GM19397 (cell line): ENCODE results near the gene RAMACL.
"Not testable (repeated sequence)": the region's sequence is repeated elsewhere in the genome, so short reads cannot be mapped to it uniquely, and the experiment has no call there.

Experiments used
- ATAC-seq: cut with Tn5 transposase; IDR thresholded peaks from one replicate; pipeline ENCODE4 v1.9.1; 2021; ENCODE audit warnings: mild to moderate bottlenecking, moderate library complexity; ENCODE audit not compliant: unreplicated experiment

The RAMACL gene

DNA sequence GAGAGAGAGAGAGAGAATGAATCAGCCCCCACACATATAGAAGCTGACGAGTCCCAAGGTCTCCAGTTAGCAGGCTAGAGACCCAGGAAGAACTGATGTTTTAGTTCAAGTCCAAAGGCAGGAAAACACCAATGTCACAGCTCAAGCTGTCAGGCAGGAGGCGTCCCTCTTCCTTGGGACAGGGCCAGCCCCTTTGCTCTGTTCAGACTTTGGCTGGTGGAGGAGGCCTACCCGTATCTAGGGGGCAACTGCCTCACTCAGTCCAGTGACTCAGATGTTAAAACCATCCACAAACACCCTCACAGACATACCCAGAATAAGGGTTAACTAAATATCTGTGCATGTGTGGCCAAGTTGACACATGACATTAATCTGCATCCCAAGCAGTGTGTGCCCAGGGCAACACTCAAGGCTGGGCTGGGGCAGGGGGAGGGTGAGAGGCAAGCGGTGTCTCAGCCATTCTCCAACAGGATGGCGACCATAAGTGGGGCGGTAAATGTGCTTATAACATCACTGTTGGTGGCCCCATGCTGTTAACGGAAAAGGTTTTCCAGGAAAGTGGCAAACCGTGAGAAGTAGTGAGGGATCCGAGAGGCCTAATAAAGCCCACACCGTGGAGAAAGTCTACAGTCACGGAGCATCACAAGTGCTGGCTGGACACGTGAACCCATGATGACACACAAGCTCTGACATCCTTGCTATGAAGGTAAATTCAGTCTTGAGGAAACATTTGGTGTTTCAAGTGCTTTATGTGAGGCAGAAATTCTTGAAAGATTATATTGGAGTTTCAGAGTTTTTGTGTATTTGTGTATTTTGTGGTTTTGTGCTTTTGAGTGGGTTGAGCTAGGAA is 28.1 kb downstream of the RAMACL start:
- ATAC-seq, result no peak

DNA sequence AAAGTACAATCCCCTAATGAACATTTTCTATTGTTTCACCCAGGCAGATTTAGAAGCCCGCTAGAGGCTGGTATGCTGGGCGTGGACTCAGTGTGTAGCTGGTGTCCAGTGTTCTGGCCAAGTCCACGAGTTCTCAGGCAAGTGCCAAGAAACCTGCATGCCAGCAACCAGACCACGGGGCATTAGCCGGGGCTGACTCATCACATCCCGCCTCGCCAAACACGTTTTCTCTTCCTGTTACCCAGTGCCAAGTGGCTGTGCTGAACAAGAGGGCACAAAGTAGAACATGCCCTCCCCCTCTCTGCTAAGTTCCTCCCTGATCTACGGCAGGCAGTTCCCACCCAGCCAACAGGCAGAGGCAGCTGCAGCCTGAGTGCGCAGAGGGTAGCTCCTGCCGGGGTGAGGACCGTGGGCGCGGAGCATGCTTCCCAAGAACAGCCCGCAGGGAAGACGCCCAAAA is 29.6 kb downstream of the RAMACL start:
- no peak for ATAC-seq

DNA sequence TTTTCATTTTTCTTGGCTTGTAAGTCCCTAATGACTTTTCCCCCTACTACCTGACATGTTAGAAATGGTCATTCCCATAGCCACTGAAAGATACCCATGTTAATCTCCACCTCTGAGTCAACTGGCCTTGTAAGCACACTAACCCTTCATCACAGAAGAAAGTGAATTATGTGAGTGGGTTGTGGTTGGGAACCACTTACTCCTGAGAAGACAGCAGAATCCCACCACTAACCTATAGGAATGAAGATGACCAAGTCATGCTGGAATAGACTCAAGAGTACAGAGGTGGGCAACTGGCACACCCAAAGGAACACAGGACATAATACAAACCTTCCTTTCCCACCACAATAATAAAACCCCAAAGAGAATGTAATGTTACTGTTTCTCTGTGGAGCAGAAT is 30.1 kb downstream of the RAMACL start:
- no peak for ATAC-seq

DNA sequence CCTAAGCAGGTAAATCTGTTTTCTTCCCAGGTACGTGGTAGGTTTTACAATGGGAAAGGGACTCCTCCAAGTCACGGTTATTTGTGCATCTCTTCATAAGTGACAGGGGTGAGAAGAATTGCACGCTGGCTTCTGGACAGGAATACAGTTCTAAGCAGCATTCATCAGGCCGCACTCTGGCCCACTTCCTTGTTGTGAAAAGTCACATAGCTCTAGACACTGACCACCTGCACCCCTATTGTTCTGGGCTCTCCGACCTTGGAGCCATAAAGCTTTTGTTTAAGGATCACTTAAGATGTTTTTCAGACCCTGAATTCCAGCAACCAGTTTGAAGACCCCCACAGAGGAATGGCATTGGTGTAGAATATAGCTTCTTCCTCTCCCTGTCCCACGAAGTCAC is 31.4 kb downstream of the RAMACL start:
- no peak for ATAC-seq

DNA sequence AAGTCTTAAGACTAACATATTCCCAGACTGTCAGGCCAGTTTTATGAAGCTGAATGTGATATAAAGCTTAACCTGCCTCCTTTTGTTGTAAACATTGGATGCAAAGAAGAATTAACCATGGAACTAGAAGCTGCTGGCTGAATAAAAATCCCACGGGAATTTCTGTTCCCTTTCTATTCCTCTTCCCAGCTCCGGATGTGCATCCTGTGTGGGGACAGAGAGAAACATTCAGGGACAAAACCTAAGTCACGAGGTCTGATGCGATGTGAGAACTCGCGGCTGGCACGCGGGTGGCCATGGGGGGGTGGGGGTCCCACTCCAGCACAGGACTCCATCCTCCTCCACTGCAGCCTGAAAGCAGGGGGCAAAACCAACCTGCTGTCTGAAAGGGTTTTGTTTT is 32.2 kb downstream of the RAMACL start:
- no peak for ATAC-seq

DNA sequence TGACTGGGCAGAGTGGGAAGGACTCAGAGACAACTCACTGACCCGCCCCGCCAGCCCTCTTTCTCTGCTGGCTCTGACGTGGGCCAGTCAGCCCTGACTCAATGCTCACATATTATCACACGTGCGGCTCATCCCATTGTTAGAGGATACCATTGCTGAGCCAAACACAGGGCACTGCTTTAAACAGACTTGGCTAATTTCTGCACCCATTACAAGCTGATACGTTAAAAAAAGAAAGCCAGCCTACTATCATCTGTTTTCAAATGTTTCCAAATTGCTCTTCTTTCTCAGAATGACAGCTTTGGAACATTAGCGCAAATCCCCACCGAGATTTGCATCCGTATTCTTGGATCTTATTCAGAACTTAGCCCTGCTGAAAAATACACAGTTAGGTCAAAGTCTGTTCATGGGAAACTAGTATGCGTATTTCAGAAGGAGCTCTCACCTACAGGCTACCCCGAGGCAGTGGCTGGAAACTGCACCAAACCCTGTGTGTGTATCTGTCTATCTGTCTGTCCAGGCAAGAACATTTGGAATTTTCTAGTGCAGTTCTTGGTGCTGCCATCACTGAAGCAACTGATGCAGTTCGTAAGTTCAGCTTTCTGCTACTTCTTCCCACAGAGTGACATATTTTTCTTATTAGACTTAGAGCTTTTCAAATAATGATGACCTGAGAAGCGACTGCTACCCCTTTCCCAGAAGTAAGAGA is 32.8 kb downstream of the RAMACL start:
- no peak for ATAC-seq

DNA sequence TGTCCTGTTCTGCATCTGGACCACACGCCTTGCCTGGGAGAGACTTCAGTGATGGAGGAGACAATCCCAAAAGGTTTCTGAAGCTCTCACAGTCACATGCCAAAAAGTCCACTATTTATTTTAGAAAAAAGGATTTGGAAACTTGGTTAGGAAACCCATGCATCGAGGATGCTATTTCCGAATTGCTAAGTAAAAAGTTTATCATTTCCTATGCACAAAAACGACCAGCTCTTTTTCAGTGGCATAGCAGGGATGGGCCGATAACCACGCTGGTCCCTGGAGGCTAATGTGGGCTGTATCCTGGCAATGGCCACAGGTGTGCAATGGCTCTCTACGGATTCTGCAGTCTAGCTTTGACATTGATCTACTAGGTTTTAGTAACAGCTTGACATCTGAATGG is 33.9 kb downstream of the RAMACL start:
- no peak for ATAC-seq

DNA sequence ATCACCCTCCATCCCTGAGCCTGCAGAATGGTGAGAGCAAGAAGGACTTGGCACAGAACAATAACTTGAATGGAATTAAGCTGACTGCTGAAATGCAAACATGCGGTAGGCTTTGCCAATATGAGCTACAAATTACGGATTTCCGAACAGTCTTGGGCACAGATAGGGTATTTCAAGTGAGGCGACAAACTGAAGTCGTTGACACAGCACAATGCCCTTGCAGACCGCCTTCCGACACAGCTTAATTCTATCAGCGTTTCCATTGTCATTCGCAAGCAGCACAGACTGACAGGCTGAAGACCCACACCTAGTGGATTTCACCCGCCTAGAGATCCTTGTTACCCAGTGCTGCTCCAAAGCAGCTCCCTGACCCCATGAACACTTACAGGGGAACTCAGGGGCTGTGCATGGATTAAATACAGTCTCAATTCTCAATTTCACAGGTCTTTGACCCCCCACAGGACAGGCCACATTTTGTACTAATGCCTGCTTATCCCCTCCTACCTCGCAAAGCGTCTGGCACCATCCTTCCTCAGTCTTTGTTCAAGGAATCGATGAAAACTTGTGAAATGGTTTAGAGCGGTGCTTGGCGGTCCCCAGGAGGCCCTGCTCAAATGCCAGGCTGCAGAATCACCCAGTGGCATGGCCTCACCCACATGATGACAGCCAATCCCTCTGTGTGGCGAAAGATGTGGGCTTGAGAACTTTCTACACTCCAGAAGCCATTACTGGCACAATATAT is 34.6 kb downstream of the RAMACL start:
- ATAC-seq, result no peak

DNA sequence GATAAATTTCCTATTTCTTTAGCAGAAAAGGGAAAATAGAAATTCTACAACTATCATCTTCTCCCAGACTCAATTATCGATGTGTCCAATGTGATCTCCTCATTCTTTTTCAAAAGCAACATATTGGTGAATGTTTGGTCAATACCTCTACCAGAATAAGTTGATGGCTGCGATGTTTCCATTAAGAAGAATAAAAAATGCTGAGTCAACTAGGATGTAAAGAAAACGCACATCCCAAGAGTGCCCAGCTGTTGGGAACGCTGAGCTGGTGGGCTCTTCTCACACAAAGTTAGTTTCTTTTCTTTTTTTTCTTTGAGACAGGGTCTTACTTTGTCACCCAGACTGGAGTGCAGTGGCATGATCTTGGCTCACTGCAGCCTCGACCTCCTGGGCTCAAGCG is 39.8 kb downstream of the RAMACL start:
- no peak for ATAC-seq

DNA sequence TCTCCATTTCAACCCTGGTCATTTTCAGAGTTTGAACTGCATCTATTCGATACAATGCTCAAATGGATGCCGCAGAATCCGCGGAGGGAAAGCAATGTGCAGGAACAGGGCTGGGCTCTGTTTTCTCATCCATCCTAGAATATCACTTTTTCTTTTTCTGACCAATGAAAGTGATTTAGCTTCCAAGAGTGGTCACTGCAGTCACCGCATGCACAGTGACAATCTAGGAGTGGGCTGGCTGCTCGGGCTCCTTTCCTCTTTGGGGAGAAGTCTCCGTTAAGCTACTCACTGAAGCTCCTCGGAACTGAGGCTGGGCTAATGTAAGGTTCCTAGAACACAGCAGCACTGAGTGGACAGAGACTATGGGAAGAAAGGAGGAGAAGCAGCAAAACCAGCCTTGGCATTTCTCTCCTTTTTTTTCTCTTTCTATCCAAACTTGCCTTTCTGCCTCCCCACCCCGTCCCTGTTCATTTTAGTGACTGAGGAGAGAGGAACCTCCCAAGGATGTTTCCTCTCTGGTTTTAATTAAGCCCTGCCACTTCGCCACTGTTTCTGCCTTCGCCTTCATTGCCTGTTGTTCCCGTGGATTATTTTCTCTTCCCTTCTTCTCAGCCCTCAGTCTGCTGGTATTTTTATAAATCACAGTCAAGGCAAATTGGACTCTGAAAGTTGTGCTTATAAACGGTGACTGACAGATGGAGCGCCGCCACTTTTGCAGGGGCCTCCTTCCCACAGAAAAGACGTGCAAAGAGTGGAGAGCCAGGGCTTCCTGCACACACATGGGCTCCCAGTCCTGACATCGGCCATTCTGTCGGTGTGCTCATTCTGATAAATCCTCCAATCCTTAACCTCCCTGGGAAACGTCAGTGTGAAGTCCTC is 41.1 kb downstream of the RAMACL start:
- no peak for ATAC-seq

DNA sequence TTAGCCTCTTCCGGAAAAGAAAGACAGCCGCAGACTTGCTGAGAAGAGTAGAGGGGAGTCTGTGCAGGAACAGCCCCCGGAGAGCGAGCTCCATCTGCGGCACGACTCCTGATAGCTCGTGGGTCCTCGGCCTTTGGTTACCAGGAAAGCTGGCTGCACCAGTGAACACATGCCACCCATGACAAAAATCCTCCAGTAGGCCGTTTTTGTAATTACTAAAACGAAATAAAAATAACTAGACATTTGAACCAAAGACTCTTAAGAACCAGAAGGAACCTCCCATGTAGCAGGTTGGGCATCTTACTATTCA is 42.2 kb downstream of the RAMACL start:
- ATAC-seq, result no peak

DNA sequence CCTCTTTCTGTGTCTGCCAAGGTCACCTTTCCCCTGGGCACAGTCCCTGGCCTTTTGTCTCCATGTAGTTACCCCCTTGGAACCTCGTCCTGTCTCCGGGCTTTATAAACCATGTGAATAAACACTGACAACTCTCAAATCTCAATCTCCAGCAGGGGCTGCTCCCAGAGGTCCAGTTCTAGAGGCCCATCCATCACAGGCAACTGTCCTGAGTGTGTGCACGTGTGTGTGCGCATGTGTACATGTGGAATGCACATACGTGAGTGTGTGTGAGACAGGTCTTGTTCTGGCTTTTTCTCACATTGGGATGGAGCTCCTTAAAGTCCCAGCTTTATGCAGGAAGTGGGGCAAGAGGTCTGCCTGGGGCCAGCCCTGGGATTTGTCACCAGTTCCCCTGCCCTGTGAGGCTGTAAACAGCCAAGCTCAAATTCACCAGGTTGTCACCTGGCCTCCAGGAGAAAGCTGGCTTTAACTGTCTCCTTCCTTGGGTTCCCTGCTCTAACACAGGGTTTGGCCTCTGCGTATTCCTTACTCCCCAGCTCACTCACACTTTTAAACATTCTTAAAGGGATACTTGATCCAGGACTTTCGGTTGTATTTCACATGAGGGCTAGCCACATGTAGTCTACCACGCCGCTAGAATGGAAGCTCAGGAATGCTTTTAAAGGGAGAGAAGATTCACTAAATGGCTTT is 42.7 kb downstream of the RAMACL start:
- ATAC-seq, result no peak

DNA sequence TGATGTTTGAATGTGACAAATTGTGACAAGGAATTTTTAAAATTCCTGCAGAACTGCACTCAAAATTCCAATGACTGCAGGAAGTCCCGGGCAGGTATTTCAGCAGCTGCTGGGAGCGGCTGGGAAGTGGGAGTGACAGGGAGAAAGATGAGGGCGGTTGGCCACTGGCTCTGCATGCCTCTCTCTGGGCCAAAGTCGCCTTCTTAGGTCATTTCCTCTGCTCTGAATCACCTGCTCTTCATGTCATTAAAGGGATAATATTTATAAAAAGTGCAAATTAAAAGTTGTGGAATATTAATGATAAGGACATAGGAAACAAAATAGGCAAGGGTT is 43.9 kb downstream of the RAMACL start:
- ATAC-seq, result no peak

DNA sequence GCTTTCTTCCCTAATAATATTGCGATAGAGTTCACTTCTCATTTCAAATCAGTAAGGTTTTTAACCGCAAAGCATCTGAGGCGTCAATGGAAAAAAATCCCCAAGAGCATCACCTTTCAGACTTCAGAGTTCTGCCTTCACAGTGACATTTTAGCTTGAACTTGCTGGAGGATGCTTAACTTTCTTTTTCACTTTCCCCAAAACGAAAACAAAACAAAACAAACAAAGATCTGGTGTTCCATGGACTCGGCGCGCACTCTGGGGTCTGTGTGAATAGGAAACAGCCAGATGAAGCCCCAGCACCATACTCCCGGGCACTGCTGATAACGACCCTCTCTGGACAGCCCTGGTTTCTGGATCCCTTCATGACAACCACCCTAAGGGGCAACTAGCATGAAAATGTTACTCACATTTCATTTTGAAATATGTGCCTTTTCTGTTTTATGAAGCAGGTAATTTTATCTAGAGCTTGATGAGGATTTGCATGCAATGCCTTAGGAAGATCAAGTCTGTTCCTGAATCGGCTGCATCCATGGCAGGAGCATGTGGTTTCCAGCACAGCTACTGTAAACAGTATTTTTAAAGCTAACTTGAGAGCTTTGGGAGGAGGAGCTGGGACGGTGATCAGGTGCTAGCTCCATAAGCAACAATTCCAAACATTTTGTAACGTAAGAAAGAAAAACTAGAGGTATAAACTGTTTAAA is 44.5 kb downstream of the RAMACL start:
- ATAC-seq, result no peak

DNA sequence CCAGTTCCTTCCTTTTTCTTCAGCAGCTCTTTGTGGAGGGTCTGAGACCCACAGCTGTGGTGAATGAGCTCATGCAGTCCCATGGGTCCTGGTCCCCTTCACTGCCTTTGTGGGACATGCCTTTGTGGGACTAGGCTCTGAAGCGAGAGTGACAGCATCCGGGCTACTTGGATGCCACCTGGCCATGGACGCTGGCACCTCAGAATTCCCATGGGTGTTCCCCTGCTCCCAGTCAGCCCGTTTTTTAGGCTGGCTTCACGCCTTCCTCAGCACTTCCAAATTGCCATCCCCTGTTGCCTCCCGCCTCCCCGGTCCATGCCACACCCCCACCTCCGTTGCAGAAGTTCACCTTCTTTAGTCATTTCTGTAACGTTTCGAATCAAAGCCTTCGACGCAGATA is 45.1 kb downstream of the RAMACL start:
- no peak for ATAC-seq

DNA sequence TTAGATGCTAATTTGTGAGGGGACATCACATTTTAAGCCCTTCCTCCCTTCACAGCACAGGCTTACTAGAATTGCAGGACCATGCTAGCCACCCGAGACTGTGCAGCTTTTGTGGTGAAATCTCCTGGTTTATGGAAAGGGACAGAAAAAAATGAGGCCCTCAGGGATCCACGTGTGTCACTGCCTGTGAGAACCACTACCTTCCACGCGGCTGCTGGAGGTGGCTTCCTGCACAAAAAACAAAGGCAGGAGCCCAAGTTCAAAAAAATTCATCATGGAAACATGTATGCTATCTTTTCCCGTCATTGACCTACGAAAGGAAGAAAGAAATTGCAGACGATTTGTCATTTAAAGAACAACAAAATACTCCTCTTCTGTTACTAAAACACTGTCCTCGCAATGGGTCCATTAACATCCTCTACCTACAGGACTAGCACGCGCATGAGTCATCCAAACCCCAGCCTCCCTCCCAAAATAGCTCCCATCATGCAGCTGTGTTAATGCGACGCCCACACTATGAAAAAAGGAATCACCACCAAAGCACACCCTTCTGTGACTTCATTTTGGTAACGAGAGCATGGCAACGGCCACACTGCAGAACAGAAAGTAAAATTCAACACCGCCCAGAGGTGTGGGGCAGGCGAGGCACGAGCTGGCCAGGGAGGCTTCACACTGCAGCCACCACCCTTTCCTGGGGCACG is 45.7 kb downstream of the RAMACL start:
- no peak for ATAC-seq

DNA sequence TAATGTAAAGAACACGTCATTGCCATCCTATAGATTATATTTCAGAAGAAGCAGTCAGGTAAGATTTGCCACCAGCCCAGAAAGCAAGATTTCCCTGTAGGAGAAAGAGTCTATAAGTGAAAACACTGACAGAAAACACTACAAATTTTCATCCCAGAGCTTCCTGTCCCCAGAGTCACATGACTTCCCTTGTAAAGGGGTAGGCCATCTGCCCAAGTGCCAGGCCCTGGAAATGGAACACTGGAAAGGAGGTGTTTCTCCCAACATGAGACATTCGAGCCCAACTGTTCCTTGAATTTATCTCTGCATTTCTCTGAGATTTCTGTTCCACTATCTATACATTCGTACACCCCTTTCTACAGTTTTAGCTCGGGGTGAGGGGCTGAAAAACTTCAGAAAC is 46.9 kb downstream of the RAMACL start:
- no peak for ATAC-seq

DNA sequence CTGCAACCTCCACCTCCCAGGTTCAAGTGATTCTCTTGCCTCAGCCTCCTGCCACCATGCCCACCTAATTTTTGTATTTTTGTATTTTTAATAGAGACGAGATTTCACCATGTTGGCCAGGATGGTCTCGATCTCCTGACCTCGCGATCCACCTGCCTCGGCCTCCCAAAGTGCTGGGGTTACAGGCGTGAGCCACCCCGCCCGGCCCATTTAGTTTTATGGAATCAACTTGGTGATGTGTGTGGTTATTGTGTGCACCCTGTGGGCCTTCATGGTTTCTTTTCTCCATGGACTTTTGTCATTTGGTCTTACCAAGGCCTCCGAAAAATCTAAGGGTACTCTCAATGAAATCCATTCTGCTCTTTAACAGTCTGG is 47.5 kb downstream of the RAMACL start:
- not testable (repeated sequence) for ATAC-seq

DNA sequence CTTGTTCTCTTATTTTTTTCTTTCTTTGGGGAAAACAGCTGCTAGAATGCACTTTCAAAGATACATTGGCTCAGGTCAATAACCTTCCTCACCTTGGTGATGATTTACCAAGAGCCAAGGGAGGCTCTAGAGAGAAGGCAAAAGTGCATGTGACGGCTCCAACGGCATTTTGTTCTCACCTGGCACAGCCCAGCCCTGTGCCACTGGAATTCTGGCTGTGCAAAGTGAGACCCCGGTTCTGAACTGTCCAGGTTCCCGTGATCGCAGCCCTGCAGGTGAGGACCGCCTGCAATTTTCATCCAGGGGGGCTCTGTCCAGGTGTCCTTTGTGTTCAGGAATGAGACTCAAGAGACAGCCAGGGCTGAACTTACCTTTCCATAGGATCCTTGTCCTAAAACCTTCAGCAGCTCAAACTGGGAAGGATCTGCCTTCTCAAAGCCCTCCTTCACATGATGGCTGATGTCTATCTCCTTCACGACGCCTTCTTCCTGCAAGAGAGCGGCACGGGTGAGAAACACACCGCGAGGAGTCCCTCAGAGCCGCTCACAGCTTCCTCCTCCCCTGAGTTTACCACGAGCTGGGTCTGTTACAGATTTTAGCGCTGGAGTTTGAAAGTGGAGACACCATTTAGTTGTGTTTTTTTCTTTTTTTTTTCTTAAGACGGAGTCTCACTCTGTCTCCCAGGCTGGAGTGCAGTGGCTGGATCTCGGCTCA is 48.0 kb downstream of the RAMACL start:
- no peak for ATAC-seq
